HG02588 (cell line): Measurements from ENCODE around the gene LCAT.
"Not testable (repeated sequence)": the region's sequence is repeated elsewhere in the genome, so short reads cannot be mapped to it uniquely, and the experiment has no call there.

Source experiments
- ATAC-seq: cut with Tn5 transposase; IDR thresholded peaks from one replicate; pipeline ENCODE4 v1.9.1; 2021; ENCODE audit warnings: mild to moderate bottlenecking, moderate library complexity; ENCODE audit not compliant: unreplicated experiment

The LCAT gene

DNA sequence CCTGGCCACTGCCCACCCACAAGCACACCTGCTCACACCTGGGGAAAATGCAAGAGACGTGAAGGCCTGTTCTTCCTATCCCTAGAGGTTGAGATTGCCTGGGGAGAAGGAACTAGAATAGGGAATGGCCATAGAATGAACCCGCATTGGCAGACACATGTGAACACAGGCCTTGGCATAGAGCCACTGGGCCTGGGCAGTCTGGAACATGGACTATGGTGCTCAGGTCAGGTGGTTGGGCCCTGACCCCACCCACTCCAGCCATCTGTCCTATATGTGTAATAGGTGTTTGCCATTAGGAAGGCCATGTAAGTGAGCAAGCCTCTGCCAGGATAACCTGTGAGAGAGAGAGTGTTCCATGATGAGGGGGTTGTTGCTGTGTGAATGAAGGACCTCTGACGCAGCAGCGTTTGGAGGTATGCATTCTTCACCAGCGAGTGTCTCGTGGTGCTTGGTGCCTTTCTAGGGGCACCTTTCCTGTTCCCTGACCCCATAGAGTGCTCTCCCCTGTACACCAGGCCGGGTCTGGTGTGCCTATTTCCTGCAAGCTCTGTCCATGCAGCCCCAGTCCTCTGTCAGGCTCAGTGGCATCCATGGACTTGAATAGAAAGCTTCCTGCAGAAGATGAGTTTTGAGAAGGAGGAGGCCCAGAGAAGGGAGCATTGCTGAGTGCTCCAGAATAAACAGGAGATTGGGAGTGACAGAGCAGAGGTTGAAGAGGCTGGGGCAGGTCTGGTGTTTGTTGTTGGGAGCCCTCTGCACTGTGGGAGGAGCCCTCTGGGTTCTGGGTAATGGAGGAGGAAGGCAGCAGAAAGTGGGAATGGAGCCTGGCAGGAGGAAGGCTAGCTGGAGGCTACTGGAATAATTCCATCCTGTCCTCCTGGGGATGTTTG is 27.8 kb downstream of the LCAT start:
- ATAC-seq = no peak

GRCh38 chr16:67915496-67915769 is 28.5 kb downstream of the LCAT start:
- not testable (repeated sequence) for ATAC-seq

GRCh38 chr16:67914758-67915495 is 29.0 kb downstream of the LCAT start:
- no peak for ATAC-seq

- no peak for ATAC-seq
Measured at GRCh38 chr16:67910158-67910557, 33.8 kb downstream of the LCAT start.

DNA sequence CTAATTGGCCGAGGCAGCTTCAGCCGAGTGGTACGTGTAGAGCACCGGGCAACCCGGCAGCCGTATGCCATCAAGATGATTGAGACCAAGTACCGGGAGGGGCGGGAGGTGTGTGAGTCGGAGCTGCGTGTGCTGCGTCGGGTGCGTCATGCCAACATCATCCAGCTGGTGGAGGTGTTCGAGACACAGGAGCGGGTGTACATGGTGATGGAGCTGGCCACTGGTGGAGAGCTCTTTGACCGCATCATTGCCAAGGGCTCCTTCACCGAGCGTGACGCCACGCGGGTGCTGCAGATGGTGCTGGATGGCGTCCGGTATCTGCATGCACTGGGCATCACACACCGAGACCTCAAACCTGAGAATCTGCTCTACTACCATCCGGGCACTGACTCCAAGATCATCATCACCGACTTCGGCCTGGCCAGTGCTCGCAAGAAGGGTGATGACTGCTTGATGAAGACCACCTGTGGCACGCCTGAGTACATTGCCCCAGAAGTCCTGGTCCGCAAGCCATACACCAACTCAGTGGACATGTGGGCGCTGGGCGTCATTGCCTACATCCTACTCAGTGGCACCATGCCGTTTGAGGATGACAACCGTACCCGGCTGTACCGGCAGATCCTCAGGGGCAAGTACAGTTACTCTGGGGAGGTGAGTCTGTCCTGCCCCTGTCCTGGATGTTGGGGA is 34.7 kb downstream of the LCAT start:
- ATAC-seq = no peak

DNA sequence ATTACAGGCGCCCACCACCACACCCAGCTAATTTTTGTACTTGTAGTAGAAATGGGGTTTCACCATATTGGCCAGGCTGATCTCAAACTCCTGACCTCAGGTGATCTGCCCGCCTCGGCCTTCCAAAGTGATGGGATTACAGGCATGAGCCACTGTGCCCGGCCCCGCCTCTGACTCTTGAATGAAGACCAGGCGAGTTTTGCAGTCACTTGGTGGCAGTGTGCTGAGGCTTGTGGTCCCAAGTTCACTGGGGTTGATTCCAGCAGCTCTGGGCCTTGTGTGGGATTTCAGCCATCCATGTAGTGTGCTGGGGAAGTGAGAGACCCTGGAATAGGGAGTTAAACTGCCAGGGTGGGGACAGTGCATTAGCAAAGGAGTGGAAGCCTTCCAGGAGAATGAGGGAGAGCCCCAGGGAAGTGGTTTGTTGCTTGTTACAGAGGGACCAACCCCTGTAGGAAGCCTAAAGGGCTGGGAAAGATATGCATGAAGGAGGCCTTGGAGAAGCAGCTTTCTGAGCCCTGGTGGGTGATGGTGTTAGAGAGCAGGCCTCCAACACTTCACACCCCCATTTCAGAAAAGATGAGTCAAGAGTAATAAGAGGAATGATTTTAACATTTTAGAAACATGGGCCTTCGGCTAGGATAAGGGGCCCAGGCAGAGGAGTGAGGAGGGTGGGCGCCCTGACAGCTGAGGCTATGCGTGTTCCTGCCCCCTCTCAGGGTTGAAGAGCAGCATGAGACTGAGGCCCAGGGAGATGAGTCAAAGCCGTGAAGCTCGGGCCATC is 36.3 kb downstream of the LCAT start:
- no peak for ATAC-seq

DNA sequence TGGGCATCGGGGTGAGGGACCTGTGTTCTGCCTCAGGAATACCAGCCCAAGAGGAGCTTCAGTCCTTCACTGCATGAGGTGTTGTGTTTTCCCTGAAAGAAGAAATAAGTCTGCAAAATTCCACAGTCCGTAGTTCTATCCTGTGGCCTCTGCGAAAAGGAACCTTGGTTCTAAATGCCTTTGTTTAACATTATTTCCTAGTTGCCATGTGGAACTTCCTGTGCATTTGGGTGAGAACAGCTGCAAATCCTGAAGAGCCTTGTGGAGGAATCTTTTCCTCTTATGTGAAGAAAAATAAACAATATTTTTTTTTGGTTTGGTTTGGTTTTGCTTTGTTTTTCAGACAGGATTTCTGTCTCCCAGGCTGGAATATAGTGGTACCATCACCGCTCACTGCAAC is 41.1 kb downstream of the LCAT start:
- no peak for ATAC-seq

DNA sequence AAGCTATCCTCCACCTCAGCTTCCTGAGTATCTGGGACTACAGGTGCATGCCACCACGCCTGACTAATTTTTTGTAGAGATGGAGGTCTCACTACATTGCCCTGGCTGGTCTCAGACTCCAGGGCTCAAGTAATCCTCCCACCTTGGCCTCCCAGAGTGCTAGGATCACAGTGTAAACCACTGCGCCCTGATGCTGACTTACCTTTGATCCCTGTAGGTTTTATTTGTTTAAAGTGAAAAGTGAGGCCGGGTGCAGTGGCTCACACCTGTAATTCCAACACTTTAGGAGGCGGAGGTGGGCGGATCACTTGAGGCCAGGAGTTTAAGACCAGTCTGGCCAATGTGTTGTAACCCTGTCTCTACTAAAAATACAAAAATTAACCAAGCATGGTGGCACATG is 42.2 kb downstream of the LCAT start:
- ATAC-seq = no peak

DNA sequence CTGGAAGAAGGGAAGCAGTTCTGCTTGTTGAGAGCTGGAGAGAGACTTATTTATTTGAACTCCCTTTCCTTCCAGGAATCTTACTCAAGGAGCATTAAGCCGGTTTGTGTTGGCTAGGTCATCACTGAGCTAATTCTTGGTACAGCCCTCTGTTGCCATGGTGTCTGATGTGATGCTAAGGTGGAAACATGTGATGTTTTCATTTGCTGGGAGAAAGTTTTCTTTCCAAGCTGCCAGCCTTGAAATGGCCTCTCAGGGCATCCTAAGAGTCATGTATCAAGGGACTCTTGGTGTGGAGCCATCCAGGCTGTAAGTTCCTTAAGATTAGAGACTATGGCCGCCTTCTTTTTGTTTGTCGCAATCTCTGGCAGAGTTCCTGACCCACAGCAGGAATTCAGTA is 46.7 kb downstream of the LCAT start:
- ATAC-seq = no peak

- peak; percentile 20 for ATAC-seq
Measured at GRCh38 chr16:67893743-67894399, 50.0 kb downstream of the LCAT start.

DNA sequence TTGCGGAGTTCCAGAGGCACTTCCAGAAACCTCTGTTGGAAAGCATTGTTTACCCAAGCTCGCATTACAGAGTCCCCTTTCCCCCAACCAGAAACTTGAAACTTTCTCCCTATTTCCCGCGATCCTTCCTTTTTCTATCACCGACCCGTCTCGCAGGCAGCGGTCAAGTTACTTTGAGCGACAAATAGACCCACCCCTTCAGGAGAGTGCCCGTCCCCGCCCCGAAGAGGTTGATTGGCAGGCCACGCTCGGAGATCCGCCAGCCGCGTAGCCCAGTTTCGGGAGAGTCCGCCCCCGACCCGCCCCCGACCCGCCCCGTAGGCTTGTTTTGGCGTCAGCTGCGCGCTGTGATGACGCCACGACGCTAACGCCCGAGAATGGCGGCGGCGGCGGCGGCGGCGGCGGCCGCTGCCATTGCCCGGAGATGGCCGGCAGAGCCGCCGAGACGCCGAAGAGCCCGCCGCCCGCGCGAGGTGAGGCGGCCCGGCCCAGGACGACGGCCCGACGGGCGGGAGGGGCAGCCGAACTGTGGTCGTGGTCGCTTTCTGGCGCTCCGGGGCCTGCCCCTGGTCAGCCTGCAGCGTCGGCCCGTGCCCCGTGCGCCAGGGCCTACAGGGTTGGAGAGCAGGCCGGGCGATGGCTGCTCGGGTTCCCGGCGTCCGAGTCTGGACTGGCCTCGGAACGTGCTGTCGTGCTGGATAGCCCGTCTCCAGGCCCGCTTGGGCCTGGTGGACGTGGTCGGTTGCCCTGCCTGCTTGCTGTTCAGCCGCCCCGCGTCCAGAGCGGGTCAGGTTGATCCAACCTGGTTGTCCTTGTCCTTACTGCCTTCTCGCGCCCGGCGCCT is 50.8 kb downstream of the LCAT start, which contains the start of gene PSKH1:
Gene PSKH1 (plus strand): TSS at position 356 of the 844 bp plus-strand sequence. CDS start 15,496 bp downstream, outside the sequence.
- peak; percentile 71 for ATAC-seq

- no peak for ATAC-seq
Measured at GRCh38 chr16:67892375-67892774, 51.5 kb downstream of the LCAT start.
